Measurements from ENCODE around the gene ZNF195. TPM values are rescaled to one million over a fixed set of nuclear protein-coding genes. Genes with fewer than 3 reads are reported as not detected.
A peak's percentile ranks its signal among the peaks of the same experiment; 100 is the strongest.
"Not testable (repeated sequence)": the region's sequence is repeated elsewhere in the genome, so short reads cannot be mapped to it uniquely, and the experiment has no call there.

The ZNF195 gene
- total RNA-seq, 4 donors from 2014 or later = 36.1 to 94.1 (median 40.6) TPM

- H3K27ac ChIP-seq, H3K4me3 ChIP-seq, H3K27me3 ChIP-seq, H3K9me3 ChIP-seq, H3K4me1 ChIP-seq, H3K36me3 ChIP-seq: not testable (repeated sequence)
- peak in 4 of 6 experiments; percentile 37 to 72 (median 62) for TF ChIP-seq CTCF (IDR thresholded peaks at IDR 0.05)
- peak in 2 of 3 donors; percentile 32 to 75 for DNase-seq
These were observed 38.1 kb upstream of the ZNF195 start for GRCh38 chr11:3417047-3417446.

- H3K27me3 ChIP-seq, H3K4me1 ChIP-seq, H3K9me3 ChIP-seq, H3K27ac ChIP-seq, H3K36me3 ChIP-seq, H3K4me3 ChIP-seq, DNase-seq: not testable (repeated sequence)
These were observed 36.4 kb upstream of the ZNF195 start for GRCh38 chr11:3415301-3415700.

- H3K4me3 ChIP-seq, H3K4me1 ChIP-seq, H3K36me3 ChIP-seq, H3K27ac ChIP-seq, DNase-seq, H3K9me3 ChIP-seq, H3K27me3 ChIP-seq: not testable (repeated sequence)
These were observed 34.7 kb upstream of the ZNF195 start for GRCh38 chr11:3413666-3414065.

- TF ChIP-seq POLR2A (IDR thresholded peaks at IDR 0.05) (no peak), CTCF (IDR thresholded peaks at IDR 0.05) (no peak)
- no peak for DNase-seq
- H3K4me1 ChIP-seq = no peaks in the 10 kb centered on the region
- H3K36me3 ChIP-seq = no peaks in the 10 kb centered on the region
- no peak overlapping the region for H3K4me3 ChIP-seq
- H3K9me3 ChIP-seq = no peaks in the 10 kb centered on the region
- no peaks in the 10 kb centered on the region for H3K27me3 ChIP-seq
- no peak overlapping the region for H3K27ac ChIP-seq
These were observed 33.9 kb upstream of the ZNF195 start for GRCh38 chr11:3412837-3413236.

GRCh38 chr11:3408722-3409121 is 29.8 kb upstream of the ZNF195 start:
- not testable (repeated sequence) for H3K4me3 ChIP-seq, H3K27ac ChIP-seq, H3K27me3 ChIP-seq, H3K36me3 ChIP-seq, H3K9me3 ChIP-seq, H3K4me1 ChIP-seq
- peak; percentile 38 to 91 (median 76) for TF ChIP-seq CTCF (IDR thresholded peaks at IDR 0.05)
- DNase-seq = peak; percentile 61 to 90 (median 82)

- not testable (repeated sequence) for H3K27me3 ChIP-seq, H3K9me3 ChIP-seq, H3K4me1 ChIP-seq, H3K4me3 ChIP-seq, H3K36me3 ChIP-seq, DNase-seq, H3K27ac ChIP-seq
These were observed 29.2 kb upstream of the ZNF195 start for GRCh38 chr11:3408058-3408605.

- not testable (repeated sequence) for H3K4me1 ChIP-seq, H3K9me3 ChIP-seq, H3K36me3 ChIP-seq, DNase-seq, H3K4me3 ChIP-seq, H3K27me3 ChIP-seq, H3K27ac ChIP-seq
These were observed 28.0 kb upstream of the ZNF195 start for GRCh38 chr11:3406937-3407336.

GRCh38 chr11:3406223-3406875 is 27.4 kb upstream of the ZNF195 start:
- not testable (repeated sequence) for H3K36me3 ChIP-seq, H3K9me3 ChIP-seq, DNase-seq, H3K27ac ChIP-seq, H3K4me3 ChIP-seq, H3K4me1 ChIP-seq, H3K27me3 ChIP-seq

GRCh38 chr11:3404076-3404925 is 25.4 kb upstream of the ZNF195 start:
- DNase-seq, H3K27ac ChIP-seq: not testable (repeated sequence)

GRCh38 chr11:3402861-3403250 is 23.9 kb upstream of the ZNF195 start:
- H3K36me3 ChIP-seq, H3K4me3 ChIP-seq, H3K27me3 ChIP-seq, DNase-seq, H3K27ac ChIP-seq, H3K4me1 ChIP-seq, H3K9me3 ChIP-seq: not testable (repeated sequence)

More at GRCh38 chr11:3404076-3404925, 25.4 kb upstream of the ZNF195 start:
- H3K4me1 ChIP-seq, H3K4me3 ChIP-seq, H3K27me3 ChIP-seq, H3K36me3 ChIP-seq, H3K9me3 ChIP-seq: not testable (repeated sequence)

GRCh38 chr11:3402181-3402860 is 23.4 kb upstream of the ZNF195 start:
- not testable (repeated sequence) for H3K4me3 ChIP-seq, H3K4me1 ChIP-seq, H3K27ac ChIP-seq, H3K27me3 ChIP-seq, H3K9me3 ChIP-seq, DNase-seq, H3K36me3 ChIP-seq

Measured in Peyer's patch (tissue), 4 donors.